Neural progenitor cell (in vitro differentiated cells): ENCODE measurements around the gene ANKRD31.

Source experiments
- CTCF ChIP-seq: fragments of 200-600 bp; sonication (generic); IDR thresholded peaks from 2 replicates; pipeline ENCODE4 v1.5.1; 2017; ENCODE audit warnings: antibody characterized with exemption, mild to moderate bottlenecking
- EZH2 ChIP-seq: fragments of 200-600 bp; sonication (generic); IDR thresholded peaks from 2 replicates; pipeline ENCODE4 v1.6.1; 2017; ENCODE audit warnings: antibody characterized with exemption, mild to moderate bottlenecking, moderate library complexity
- EZH2phosphoT487 ChIP-seq: fragments of 200-600 bp; sonication (generic); IDR thresholded peaks from 2 replicates; pipeline ENCODE4 v1.6.1; 2017; ENCODE audit warnings: antibody characterized with exemption

- TF ChIP-seq CTCF (no peak), EZH2 (no peak), EZH2phosphoT487 (no peak)
Observed at GRCh38 chr5:75072061-75072460, 164.6 kb downstream of the ANKRD31 start.
